Stimulated activated CD4-positive, alpha-beta T cell treated with anti-CD3 and anti-CD28 coated beads, Interleukin-1b, Interleukin-23, amount 100 ng/mL, for 4 hours (primary cell): Measurements from ENCODE around the gene IFNB1.

ENCODE experiments used
- DNase-seq, 2 donors: peaks; one replicate each; pipeline ENCODE4 v3.0.0-alpha.2; 2020; ENCODE audit warnings: low read depth in 2 of 2

IFNB1 gene

GRCh38 chr9:21077781-21078180 lies at the start of gene IFNB1:
Gene IFNB1 (minus strand): TSS chr9:21077942. CDS start chr9:21077869, 73 bp downstream.
- DNase-seq, result no peak

- no peak for DNase-seq
These were observed 44.0 kb upstream of the IFNB1 start for GRCh38 chr9:21121595-21122251.

- DNase-seq, result no peak
These were observed 43.3 kb upstream of the IFNB1 start for GRCh38 chr9:21121079-21121478.

- DNase-seq, result no peak
These were observed 41.5 kb upstream of the IFNB1 start for GRCh38 chr9:21119093-21119770.

- no peak for DNase-seq
These were observed 36.6 kb upstream of the IFNB1 start for GRCh38 chr9:21114311-21114710.

- no peak for DNase-seq
These were observed 33.2 kb upstream of the IFNB1 start for GRCh38 chr9:21110708-21111576.

- DNase-seq, result no peak
These were observed 27.0 kb upstream of the IFNB1 start for GRCh38 chr9:21104787-21105186.

GRCh38 chr9:21102305-21102704 lies 24.6 kb upstream of the IFNB1 start:
- DNase-seq, result no peak

GRCh38 chr9:21097817-21098216 lies 20.1 kb upstream of the IFNB1 start:
- no peak for DNase-seq

- no peak for DNase-seq
These were observed 19.1 kb upstream of the IFNB1 start for GRCh38 chr9:21096901-21097255.

- DNase-seq, result peak in 1 of 2 donors; percentile 11
These were observed 18.6 kb upstream of the IFNB1 start for GRCh38 chr9:21096172-21096900.

- no peak for DNase-seq
These were observed 17.8 kb upstream of the IFNB1 start for GRCh38 chr9:21095561-21095960.

GRCh38 chr9:21086538-21086937 lies 8.8 kb upstream of the IFNB1 start:
- no peak for DNase-seq

- DNase-seq, result no peak
These were observed 7.3 kb upstream of the IFNB1 start for GRCh38 chr9:21085005-21085404.

- DNase-seq, result no peak
These were observed 6.6 kb upstream of the IFNB1 start for GRCh38 chr9:21084242-21084850.

- DNase-seq, result no peak
These were observed 4.9 kb upstream of the IFNB1 start for GRCh38 chr9:21082671-21083070.

GRCh38 chr9:21081999-21082398 lies 4.3 kb upstream of the IFNB1 start:
- no peak for DNase-seq

GRCh38 chr9:21081451-21081850 lies 3.7 kb upstream of the IFNB1 start:
- DNase-seq, result no peak

GRCh38 chr9:21080793-21081192 lies 3.1 kb upstream of the IFNB1 start:
- DNase-seq, result no peak

GRCh38 chr9:21078702-21079101 lies 960 bp upstream of the IFNB1 start:
- DNase-seq, result no peak

- no peak for DNase-seq
These were observed 2.3 kb downstream of the IFNB1 start for GRCh38 chr9:21075484-21075883.

GRCh38 chr9:21070906-21071305 lies 6.8 kb downstream of the IFNB1 start:
- DNase-seq, result no peak
